ENCODE measurements around the gene IL13RA1.

IL13RA1 gene

DNA sequence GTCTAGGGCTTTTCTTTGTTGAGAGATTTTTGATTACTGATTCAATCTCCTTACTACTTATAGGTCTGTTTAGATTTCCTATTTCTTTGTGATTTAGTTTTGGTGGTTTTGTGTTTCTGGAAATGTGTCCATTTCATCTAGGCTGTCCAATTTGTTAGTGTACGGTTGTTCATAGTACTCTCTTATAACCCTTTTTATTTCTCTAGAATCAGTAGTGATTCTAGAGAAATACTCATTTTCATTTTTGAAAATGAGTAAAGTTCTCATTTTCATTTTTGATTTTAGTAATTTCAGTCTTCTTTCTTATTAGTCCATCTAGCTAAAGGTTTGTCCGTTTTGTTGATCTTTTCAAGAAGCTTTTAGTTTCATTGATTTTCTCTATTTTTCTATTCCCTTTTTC is 7.5 kb downstream of the IL13RA1 start:
- no peak for DNase-seq
- TF ChIP-seq, protein P1, sequence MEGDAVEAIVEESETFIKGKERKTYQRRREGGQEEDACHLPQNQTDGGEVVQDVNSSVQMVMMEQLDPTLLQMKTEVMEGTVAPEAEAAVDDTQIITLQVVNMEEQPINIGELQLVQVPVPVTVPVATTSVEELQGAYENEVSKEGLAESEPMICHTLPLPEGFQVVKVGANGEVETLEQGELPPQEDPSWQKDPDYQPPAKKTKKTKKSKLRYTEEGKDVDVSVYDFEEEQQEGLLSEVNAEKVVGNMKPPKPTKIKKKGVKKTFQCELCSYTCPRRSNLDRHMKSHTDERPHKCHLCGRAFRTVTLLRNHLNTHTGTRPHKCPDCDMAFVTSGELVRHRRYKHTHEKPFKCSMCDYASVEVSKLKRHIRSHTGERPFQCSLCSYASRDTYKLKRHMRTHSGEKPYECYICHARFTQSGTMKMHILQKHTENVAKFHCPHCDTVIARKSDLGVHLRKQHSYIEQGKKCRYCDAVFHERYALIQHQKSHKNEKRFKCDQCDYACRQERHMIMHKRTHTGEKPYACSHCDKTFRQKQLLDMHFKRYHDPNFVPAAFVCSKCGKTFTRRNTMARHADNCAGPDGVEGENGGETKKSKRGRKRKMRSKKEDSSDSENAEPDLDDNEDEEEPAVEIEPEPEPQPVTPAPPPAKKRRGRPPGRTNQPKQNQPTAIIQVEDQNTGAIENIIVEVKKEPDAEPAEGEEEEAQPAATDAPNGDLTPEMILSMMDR (IDR thresholded peaks at IDR 0.05; ENCODE audit: low read depth, low read length): no peak

GRCh38 chrX:118736394-118737010 is 9.1 kb downstream of the IL13RA1 start:
- H3K27me3 ChIP-seq (ENCODE audit: insufficient read depth, low read depth, severe bottlenecking): no peaks in the 10 kb centered on the region
- no peak for DNase-seq
- H3K4me3 ChIP-seq (ENCODE audit: low read depth, low read length): no peak overlapping the region
- H3K9me3 ChIP-seq (ENCODE audit: severe bottlenecking): peaks cover 4% of the 10 kb centered on the region
- TF ChIP-seq, protein P1 (IDR thresholded peaks at IDR 0.05; ENCODE audit: low read depth, low read length): no peak
- no peaks in the 10 kb centered on the region for H3K36me3 ChIP-seq
- H3K27ac ChIP-seq: no peak overlapping the region

More for the DNA sequence above, 7.5 kb downstream of the IL13RA1 start:
- Histone ChIP-seq H3K36me3 (no peaks in the 10 kb centered on the region), H3K4me3 (ENCODE audit: low read depth, low read length) (no peak overlapping the region), H3K9me3 (ENCODE audit: severe bottlenecking) (peaks cover 4% of the 10 kb centered on the region), H3K27ac (no peak overlapping the region), H3K27me3 (ENCODE audit: insufficient read depth, low read depth, severe bottlenecking) (no peaks in the 10 kb centered on the region)

GRCh38 chrX:118739577-118739976 is 12.2 kb downstream of the IL13RA1 start:
- Histone ChIP-seq H3K27ac (no peak overlapping the region), H3K4me3 (ENCODE audit: low read depth, low read length) (no peak overlapping the region), H3K36me3 (no peaks in the 10 kb centered on the region), H3K9me3 (ENCODE audit: severe bottlenecking) (no peaks in the 10 kb centered on the region), H3K27me3 (ENCODE audit: insufficient read depth, low read depth, severe bottlenecking) (no peaks in the 10 kb centered on the region)
- DNase-seq: no peak
- TF ChIP-seq, protein P1 (IDR thresholded peaks at IDR 0.05; ENCODE audit: low read depth, low read length): no peak

DNA sequence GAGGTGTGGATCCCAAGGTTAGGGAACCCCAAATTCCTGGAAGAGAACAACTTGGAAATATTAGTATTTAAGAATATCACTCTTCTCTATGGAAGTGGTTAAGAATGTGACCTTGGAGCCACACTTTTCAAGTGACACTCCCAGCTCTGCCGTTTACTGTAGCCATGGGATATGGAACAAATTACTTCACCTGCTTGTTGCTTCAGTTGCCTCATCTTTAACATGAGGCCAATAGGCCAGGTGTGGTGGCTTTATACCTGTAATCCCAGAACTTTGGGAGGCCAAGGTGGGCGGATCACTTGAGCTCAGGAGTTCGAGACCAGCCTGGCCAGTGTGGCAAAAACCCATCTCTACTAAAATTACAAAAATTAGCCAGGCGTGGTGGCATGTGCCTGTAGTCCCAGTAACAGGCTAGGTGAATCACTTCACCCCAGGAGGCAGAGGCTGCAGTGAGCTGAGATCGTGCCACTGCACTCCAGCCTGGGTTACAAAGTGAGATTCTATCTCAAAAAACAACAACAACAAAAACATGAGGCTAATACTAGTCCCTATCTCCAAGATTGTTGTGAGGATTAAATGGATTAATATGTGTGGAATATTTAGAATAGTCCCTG is 13.0 kb downstream of the IL13RA1 start:
- TF ChIP-seq, protein P1 (IDR thresholded peaks at IDR 0.05; ENCODE audit: low read depth, low read length): no peak
- no peak for DNase-seq
- H3K27ac ChIP-seq: no peak overlapping the region
- H3K4me3 ChIP-seq (ENCODE audit: low read depth, low read length): no peak overlapping the region
- no peaks in the 10 kb centered on the region for H3K36me3 ChIP-seq
- no peaks in the 10 kb centered on the region for H3K9me3 ChIP-seq (ENCODE audit: severe bottlenecking)
- peaks cover 3% of the 10 kb centered on the region for H3K27me3 ChIP-seq (ENCODE audit: insufficient read depth, low read depth, severe bottlenecking)

- H3K9me3 ChIP-seq (ENCODE audit: severe bottlenecking): no peaks in the 10 kb centered on the region
- no peak for DNase-seq
Observed at GRCh38 chrX:118742176-118742575, 14.8 kb downstream of the IL13RA1 start.

More at GRCh38 chrX:118742176-118742575, 14.8 kb downstream of the IL13RA1 start:
- TF ChIP-seq, protein P1 (IDR thresholded peaks at IDR 0.05; ENCODE audit: low read depth, low read length): no peak
- Histone ChIP-seq H3K4me3 (ENCODE audit: low read depth, low read length) (no peak overlapping the region), H3K36me3 (no peaks in the 10 kb centered on the region), H3K27ac (no peak overlapping the region), H3K27me3 (ENCODE audit: insufficient read depth, low read depth, severe bottlenecking) (peaks cover 3% of the 10 kb centered on the region)

All from WERI-Rb-1 (cell line).